Gastrocnemius medialis (tissue), 4 donors: ENCODE data around the gene ZBTB7B.

Experiments used
- POLR2A ChIP-seq, 2 donors: fragments of 450-650 bp; IDR thresholded peaks; one replicate each; pipeline ENCODE4 v1.6.1; 2017; ENCODE audit warnings: antibody characterized with exemption in 2 of 2, mild to moderate bottlenecking in 2 of 2, moderate library complexity in 2 of 2
- TF ChIP-seq, protein P1 (sequence below), 5 experiments: fragments of 450-650 bp in 3 of 5; fragments of 200-600 bp in 2 of 5; sonication (generic) in 2 of 5; IDR thresholded peaks in 4 of 5; conservative IDR thresholded peaks in 1 of 5; 1 replicate in 4 of 5; 2 replicates in 1 of 5; pipeline ENCODE4 v1.5.1; 2016 to 2019; ENCODE audit warnings: antibody characterized with exemption in 5 of 5, mild to moderate bottlenecking in 3 of 5, moderate library complexity in 3 of 5

DNA sequence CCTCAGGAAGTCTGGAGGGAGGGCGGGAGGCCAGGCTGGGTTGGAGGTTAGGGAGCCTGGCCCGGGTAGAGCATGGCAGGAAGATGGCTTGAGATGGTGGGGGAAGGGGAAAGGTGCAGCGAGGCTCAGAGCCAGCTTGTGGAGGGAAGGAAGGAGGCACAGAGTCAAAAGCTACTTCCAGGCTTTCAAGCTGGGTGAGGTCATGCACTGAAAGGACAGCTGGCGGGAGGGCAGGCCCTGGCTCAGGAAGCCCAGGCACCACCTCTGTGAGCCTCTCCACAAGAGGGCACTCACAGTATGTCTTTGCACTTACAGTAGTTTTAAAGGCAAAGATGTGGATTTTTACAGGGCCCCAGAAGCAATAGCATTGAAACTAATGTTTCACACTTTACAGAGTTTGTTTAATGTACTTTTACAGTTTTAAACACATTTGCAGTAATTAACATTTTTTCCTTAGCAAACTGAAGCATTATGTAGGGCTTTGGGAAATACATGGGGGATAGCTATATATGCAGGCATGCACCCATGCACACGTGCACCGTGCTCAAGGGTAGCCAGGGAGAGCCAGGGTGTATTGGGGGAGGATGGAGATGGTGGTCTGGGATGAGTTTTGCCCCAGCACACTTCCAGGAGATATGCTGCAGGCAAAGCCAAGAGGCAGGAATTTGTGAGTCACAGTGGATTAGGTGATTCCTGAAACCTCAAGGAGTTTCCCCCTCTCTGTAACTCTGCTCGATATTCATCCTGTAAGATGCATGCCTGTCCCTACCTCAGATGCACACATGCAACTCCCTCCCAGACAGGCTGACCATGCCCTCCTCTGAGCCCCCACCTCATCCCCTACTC lies 42.4 kb downstream of the ZBTB7B start:
- TF ChIP-seq, protein P1, sequence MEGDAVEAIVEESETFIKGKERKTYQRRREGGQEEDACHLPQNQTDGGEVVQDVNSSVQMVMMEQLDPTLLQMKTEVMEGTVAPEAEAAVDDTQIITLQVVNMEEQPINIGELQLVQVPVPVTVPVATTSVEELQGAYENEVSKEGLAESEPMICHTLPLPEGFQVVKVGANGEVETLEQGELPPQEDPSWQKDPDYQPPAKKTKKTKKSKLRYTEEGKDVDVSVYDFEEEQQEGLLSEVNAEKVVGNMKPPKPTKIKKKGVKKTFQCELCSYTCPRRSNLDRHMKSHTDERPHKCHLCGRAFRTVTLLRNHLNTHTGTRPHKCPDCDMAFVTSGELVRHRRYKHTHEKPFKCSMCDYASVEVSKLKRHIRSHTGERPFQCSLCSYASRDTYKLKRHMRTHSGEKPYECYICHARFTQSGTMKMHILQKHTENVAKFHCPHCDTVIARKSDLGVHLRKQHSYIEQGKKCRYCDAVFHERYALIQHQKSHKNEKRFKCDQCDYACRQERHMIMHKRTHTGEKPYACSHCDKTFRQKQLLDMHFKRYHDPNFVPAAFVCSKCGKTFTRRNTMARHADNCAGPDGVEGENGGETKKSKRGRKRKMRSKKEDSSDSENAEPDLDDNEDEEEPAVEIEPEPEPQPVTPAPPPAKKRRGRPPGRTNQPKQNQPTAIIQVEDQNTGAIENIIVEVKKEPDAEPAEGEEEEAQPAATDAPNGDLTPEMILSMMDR (IDR thresholded peaks at IDR 0.05 in 4 of 5, conservative IDR thresholded peaks at IDR 0.05 in 1 of 5) = peak; percentile 77 to 85 (median 82)
- TF ChIP-seq POLR2A (IDR thresholded peaks at IDR 0.05) = no peak
